CD4-positive, alpha-beta T cell (primary cell): ENCODE measurements around the gene AAMP. TPM values are rescaled to one million over a fixed set of nuclear protein-coding genes. Genes with fewer than 3 reads are reported as not detected.

Experiments used
- ATAC-seq: fragments of 200-7000 bp; cut with Tn5 transposase; one replicate; pipeline ENCODE4 v1.10.0; 2022; ENCODE audit warnings: mild to moderate bottlenecking; ENCODE audit not compliant: poor library complexity
- CTCF ChIA-PET: fragments of 350-600 bp; sonication (Branson Sonifier 250); formaldehyde crosslinking; loops from one replicate; lab custom pipeline; 2021; ENCODE audit warnings: antibody characterized with exemption, inconsistent platforms; lab: Charles Lee
- POLR2A ChIA-PET: fragments of 350-600 bp; sonication (Branson Sonifier 250); formaldehyde crosslinking; loops from one replicate; lab custom pipeline; 2021; ENCODE audit warnings: antibody characterized with exemption, inconsistent platforms; lab: Charles Lee
- DNase-seq, 14 experiments: peaks; one replicate each; pipeline ENCODE4 v3.0.0-alpha.2; 2013 to 2020; ENCODE audit warnings: mixed read lengths in 2 of 14
- H3K27ac ChIP-seq, 2 donors: one replicate each; pipeline versions ENCODE4 v1.5.1 to v1.7.0; 2013; ENCODE audit warnings: low read length in 2 of 2, low read depth in 1 of 2, mild to moderate bottlenecking in 1 of 2
- H3K27me3 ChIP-seq, 2 experiments: 1 replicate in 1 of 2; 2 replicates in 1 of 2; pipeline versions ENCODE4 v1.6.1 to v1.7.0; 2013; ENCODE audit warnings: low read length in 2 of 2, control low read depth in 1 of 2, mild to moderate bottlenecking in 1 of 2, moderate library complexity in 1 of 2; ENCODE audit not compliant: insufficient read depth in 2 of 2, control insufficient read depth in 1 of 2
- H3K36me3 ChIP-seq: one replicate; pipeline ENCODE4 v1.6.1; 2013; ENCODE audit warnings: low read length, control low read depth; ENCODE audit not compliant: insufficient read depth
- H3K4me1 ChIP-seq: one replicate; pipeline ENCODE4 v1.6.1; 2013; ENCODE audit warnings: low read length, control low read depth; ENCODE audit not compliant: insufficient read depth
- H3K4me3 ChIP-seq: one replicate; pipeline ENCODE4 v1.5.1; 2013; ENCODE audit warnings: mild to moderate bottlenecking, low read length, moderate library complexity
- H3K9me3 ChIP-seq, 2 experiments: 1 replicate in 1 of 2; 2 replicates in 1 of 2; pipeline versions ENCODE4 v1.6.1 to v1.7.0; 2013; ENCODE audit warnings: low read length in 2 of 2, mild to moderate bottlenecking in 2 of 2, control low read depth in 1 of 2, moderate library complexity in 1 of 2; ENCODE audit not compliant: control insufficient read depth in 1 of 2, insufficient read depth in 1 of 2
- H3K27ac Mint-ChIP-seq: one replicate; pipeline ENCODE4 v1.8.0; 2020; ENCODE audit warnings: mixed read lengths
- H3K27me3 Mint-ChIP-seq: one replicate; pipeline ENCODE4 v1.8.0; 2021; ENCODE audit warnings: mixed read lengths
- H3K36me3 Mint-ChIP-seq: one replicate; pipeline ENCODE4 v1.8.0; 2021; ENCODE audit warnings: low read depth, mixed read lengths
- H3K4me1 Mint-ChIP-seq: one replicate; pipeline ENCODE4 v1.8.0; 2021; ENCODE audit warnings: low read depth, mixed read lengths
- H3K4me3 Mint-ChIP-seq: one replicate; pipeline ENCODE4 v1.8.0; 2020; ENCODE audit warnings: mild to moderate bottlenecking, mixed read lengths
- H3K9me3 Mint-ChIP-seq: one replicate; pipeline ENCODE4 v1.8.0; 2020; ENCODE audit warnings: mixed read lengths
- intact Hi-C, 2 experiments: fragments of 100-400 bp; cut with DNase I in 1 of 2; cut with micrococcal nuclease in 1 of 2; formaldehyde crosslinking; loops; one replicate each; pipeline versions ENCODE4 v1.15.1 to v1.9.0; 2023 to 2025; cut with DNase I, micrococcal nuclease
- total RNA-seq, 174 experiments: library from RNA in 2 of 174; stranded (reverse) in 2 of 174; gene quantifications; one replicate each; pipeline ENCODE4 v1.2.3 and lab custom pipeline; 2021 to 2026
- TF ChIP-seq, protein P1 (sequence below): fragments of 200-600 bp; IDR thresholded peaks from one replicate; pipeline ENCODE4 v1.8.0; 2022; ENCODE audit warnings: antibody characterized with exemption, mild to moderate bottlenecking

AAMP gene
- total RNA-seq, 2 experiments from 2014 or later: 40.2 to 42.5 TPM

DNA sequence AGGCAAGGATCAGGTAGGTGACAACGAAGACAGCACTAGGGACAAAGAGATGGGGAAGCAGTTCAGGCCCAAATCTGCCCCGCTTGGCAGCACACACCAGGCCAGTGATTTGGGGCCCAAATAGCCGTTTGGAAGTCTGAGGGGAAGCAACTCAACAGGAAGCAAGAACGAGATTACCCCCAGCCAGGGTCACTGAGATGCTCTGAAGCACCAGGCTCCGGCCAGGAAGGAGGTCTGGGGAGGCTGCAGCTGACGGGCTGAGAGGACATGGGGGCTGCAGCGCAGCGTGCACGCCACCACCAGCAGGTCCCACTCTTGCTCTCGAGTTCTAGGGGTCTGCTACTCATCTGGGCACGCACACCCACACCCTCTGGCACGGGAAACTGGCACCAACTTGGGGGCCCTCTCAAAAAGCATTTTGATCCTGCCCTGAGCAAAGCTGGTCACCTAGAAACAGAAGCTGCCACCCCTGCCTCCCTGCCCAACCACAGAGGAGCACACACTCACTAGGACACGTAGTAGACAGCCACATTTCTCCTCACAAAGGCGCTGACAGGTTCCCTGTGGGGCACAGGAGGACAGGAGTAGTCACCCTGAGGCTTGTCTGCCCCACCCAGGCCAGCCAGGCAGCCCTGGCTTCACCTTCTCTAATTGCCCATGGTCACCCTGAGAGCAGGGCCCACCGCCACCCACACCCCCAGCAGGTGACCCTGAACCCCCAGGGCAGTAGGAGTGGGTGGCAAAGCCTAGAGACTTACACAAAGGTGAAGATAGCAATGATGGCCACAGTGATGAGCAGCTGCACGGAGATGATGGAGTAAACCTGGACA lies 8.8 kb upstream of the AAMP start:
- H3K27me3 ChIP-seq: no peaks in the 10 kb centered on the region
- TF ChIP-seq, protein P1, sequence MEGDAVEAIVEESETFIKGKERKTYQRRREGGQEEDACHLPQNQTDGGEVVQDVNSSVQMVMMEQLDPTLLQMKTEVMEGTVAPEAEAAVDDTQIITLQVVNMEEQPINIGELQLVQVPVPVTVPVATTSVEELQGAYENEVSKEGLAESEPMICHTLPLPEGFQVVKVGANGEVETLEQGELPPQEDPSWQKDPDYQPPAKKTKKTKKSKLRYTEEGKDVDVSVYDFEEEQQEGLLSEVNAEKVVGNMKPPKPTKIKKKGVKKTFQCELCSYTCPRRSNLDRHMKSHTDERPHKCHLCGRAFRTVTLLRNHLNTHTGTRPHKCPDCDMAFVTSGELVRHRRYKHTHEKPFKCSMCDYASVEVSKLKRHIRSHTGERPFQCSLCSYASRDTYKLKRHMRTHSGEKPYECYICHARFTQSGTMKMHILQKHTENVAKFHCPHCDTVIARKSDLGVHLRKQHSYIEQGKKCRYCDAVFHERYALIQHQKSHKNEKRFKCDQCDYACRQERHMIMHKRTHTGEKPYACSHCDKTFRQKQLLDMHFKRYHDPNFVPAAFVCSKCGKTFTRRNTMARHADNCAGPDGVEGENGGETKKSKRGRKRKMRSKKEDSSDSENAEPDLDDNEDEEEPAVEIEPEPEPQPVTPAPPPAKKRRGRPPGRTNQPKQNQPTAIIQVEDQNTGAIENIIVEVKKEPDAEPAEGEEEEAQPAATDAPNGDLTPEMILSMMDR: no peak
- peaks cover 36% of the 10 kb centered on the region for H3K4me1 ChIP-seq
- H3K36me3 ChIP-seq: peaks cover 97% of the 10 kb centered on the region
- no peaks in the 10 kb centered on the region for H3K9me3 ChIP-seq
- Mint-ChIP-seq H3K4me3 (no peak overlapping the region), H3K36me3 (peaks cover 84% of the 10 kb centered on the region), H3K4me1 (peaks cover 43% of the 10 kb centered on the region), H3K27ac (peak overlapping the region; percentile 78), H3K27me3 (no peaks in the 10 kb centered on the region), H3K9me3 (no peaks in the 10 kb centered on the region)
- POLR2A ChIA-PET: no interaction called here
- H3K27ac ChIP-seq: peak overlapping the region in 1 of 2 donors; percentile 45
- H3K4me3 ChIP-seq: no peak overlapping the region
- peak in 1 of 14 experiments; percentile 10 for DNase-seq
- intact Hi-C loops: no loop called here
- ATAC-seq: no peak
- CTCF ChIA-PET: no interaction called here

DNA sequence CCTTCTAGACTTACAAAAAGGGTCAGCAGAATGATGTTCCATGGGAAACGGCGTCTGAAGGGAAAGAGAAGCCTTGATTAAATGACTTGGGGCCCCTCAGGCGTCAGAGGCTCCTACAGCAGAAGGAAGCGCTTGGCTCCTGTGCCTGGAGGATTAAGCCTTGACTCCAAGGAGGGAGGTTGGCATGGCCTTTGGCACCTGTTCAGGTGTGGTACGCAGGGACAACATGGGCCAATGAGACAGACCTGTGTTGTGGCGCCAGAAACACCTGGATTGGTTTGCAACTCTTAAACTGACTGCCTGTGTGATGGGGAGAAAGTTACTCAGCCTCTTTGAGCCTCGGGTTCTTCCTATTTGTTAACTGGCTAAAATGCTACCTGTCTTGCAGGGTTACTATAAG lies 8.0 kb upstream of the AAMP start:
- ATAC-seq (no peak), DNase-seq (no peak)
- TF ChIP-seq, protein P1: no peak
- H3K27ac Mint-ChIP-seq: peak overlapping the region; percentile 75
- H3K4me1 Mint-ChIP-seq: peaks cover 38% of the 10 kb centered on the region
- intact Hi-C loops: no loop called here
- Histone ChIP-seq H3K27ac (peak overlapping the region in 1 of 2 donors; percentile 24), H3K9me3 (no peaks in the 10 kb centered on the region), H3K36me3 (peaks cover 92% of the 10 kb centered on the region), H3K27me3 (no peaks in the 10 kb centered on the region), H3K4me1 (peaks cover 30% of the 10 kb centered on the region), H3K4me3 (no peak overlapping the region)
- ChIA-PET CTCF (no interaction called here), POLR2A (no interaction called here)
- peaks cover 83% of the 10 kb centered on the region for H3K36me3 Mint-ChIP-seq
- H3K4me3 Mint-ChIP-seq: no peak overlapping the region
- H3K9me3 Mint-ChIP-seq: no peaks in the 10 kb centered on the region
- no peaks in the 10 kb centered on the region for H3K27me3 Mint-ChIP-seq

DNA sequence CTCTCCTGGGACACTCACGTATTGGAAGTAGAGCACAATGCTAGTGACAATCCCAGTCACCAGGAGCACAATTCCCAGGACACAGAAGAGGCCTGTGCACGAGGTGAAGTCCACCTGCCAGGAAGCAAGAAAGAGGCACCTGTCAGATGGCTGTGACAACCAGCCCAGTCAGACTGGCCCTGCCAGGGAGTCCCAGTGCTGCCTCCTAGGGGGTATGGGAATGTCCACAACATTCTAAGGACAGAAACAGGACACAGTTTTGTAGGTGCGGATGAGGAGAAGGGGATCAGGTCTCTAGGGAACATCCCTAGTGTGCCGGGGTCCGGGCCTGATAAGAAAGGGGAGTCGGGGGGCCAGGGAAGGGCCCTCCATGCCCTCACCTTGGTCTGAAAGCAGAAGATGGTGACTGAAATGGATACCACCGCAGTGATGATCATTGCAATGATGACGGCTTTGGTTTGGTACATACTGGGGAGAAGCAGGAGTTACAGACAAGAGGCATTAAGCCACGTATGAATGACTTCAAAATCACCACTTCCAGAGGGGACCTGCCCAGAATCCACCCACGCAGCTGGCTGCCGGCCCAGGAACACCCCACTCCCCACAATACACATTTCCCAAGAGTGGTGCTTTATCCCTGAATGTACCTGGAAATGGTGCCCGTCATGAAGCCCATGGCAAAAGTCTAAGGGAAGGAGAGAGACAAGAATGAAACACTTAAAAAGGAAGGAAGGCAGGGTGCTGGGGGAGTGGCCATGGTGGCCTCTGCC lies 7.2 kb upstream of the AAMP start:
- H3K36me3 Mint-ChIP-seq: peaks cover 88% of the 10 kb centered on the region
- CTCF ChIA-PET: no interaction called here
- H3K27ac Mint-ChIP-seq: peak overlapping the region; percentile 75
- TF ChIP-seq, protein P1: no peak
- intact Hi-C loops: no loop called here
- Histone ChIP-seq H3K4me3 (no peak overlapping the region), H3K27me3 (no peaks in the 10 kb centered on the region), H3K36me3 (peaks cover 89% of the 10 kb centered on the region), H3K4me1 (peaks cover 30% of the 10 kb centered on the region), H3K9me3 (no peaks in the 10 kb centered on the region), H3K27ac (peak overlapping the region in 1 of 2 donors; percentile 24)
- ATAC-seq (no peak), DNase-seq (peak in 1 of 14 experiments; percentile 17)
- no peak overlapping the region for H3K4me3 Mint-ChIP-seq
- H3K27me3 Mint-ChIP-seq: no peaks in the 10 kb centered on the region
- H3K9me3 Mint-ChIP-seq: no peaks in the 10 kb centered on the region
- POLR2A ChIA-PET: interaction anchor here (8.0 kb wide), 1 partner anchor 11 kb away, joined by 221 read pairs; the partner anchor contains the start of gene TMBIM1
- H3K4me1 Mint-ChIP-seq: peaks cover 38% of the 10 kb centered on the region
